ENCODE results near the gene SLC7A5. TPM values are rescaled to one million over a fixed set of nuclear protein-coding genes. Genes with fewer than 3 reads are reported as not detected.
"Not testable (repeated sequence)": the region's sequence is repeated elsewhere in the genome, so short reads cannot be mapped to it uniquely, and the experiment has no call there.

The SLC7A5 gene
- total RNA-seq, 8 experiments from 2014 or later = 15.5 to 129 (median 51.1) TPM

- Histone ChIP-seq H3K4me1 (replicated peaks in 1 of 2) (peaks cover 8 to 10% of the 10 kb centered on the region in 2 donors), H3K27ac (no peak overlapping the region), H3K4me3 (no peak overlapping the region)
- in situ Hi-C loops (cut with MboI; ENCODE audit: low pct_unique_long_range_greater_than_20kb in 2 of 9, low sequenced_read_pairs in 9 of 9, unreplicated experiment in 9 of 9) = loop anchor here in 2 of 9 experiments (25.0 kb wide), 1 partner anchor 94 kb away; no protein-coding TSS in a partner anchor
- 6 to 71% (median 57%) methylated on average over 2 to 8 of the region's 24 CpGs; no CpG with 5 or more reads in 3 of the 10 experiments for WGBS, 10 experiments
- peak in 5 of 8 experiments; percentile 26 to 32 (median 31) for ATAC-seq (replicated peaks in 6 of 8)
Measured at GRCh38 chr16:87881324-87882200, 12.3 kb upstream of the SLC7A5 start.

- H3K4me3 ChIP-seq = no peak overlapping the region
- peak in 4 of 8 experiments; percentile 27 to 41 (median 32) for ATAC-seq (replicated peaks in 6 of 8)
- H3K4me1 ChIP-seq (replicated peaks in 1 of 2) = peaks cover 8 to 10% of the 10 kb centered on the region in 2 donors
- 8 to 100% (median 80%) methylated on average over 1 to 4 of the region's 17 CpGs; no CpG with 5 or more reads in 2 of the 10 experiments for WGBS, 10 experiments
- in situ Hi-C loops (cut with MboI; ENCODE audit: low pct_unique_long_range_greater_than_20kb in 2 of 9, low sequenced_read_pairs in 9 of 9, unreplicated experiment in 9 of 9) = loop anchor here in 2 of 9 experiments (25.0 kb wide), 1 partner anchor 93 kb away; no protein-coding TSS in a partner anchor
- no peak overlapping the region for H3K27ac ChIP-seq
Measured at GRCh38 chr16:87880117-87880696, 10.9 kb upstream of the SLC7A5 start.

- in situ Hi-C loops (cut with MboI; ENCODE audit: low pct_unique_long_range_greater_than_20kb in 2 of 9, low sequenced_read_pairs in 9 of 9, unreplicated experiment in 9 of 9) = loop anchor here in 3 of 9 experiments (10.0 to 25.0 kb wide), 2 partner anchors 92 to 105 kb away; no protein-coding TSS in a partner anchor
- ATAC-seq (replicated peaks in 6 of 8); H3K27ac ChIP-seq; H3K4me3 ChIP-seq: not testable (repeated sequence)
- WGBS, 10 experiments = 40 to 100% (median 80%) methylated on average over 1 to 3 of the region's 5 CpGs; no CpG with 5 or more reads in 3 of the 10 experiments
- peaks cover 8 to 14% of the 10 kb centered on the region in 2 donors for H3K4me1 ChIP-seq (replicated peaks in 1 of 2)
Measured at GRCh38 chr16:87879411-87880013, 10.2 kb upstream of the SLC7A5 start.

- H3K27ac ChIP-seq = no peak overlapping the region
- ATAC-seq (replicated peaks in 6 of 8) = no peak
- 50 to 83% (median 67%) methylated on average over 1 to 3 of the region's 5 CpGs; no CpG with 5 or more reads in 6 of the 10 experiments for WGBS, 10 experiments
- in situ Hi-C loops (cut with MboI; ENCODE audit: low pct_unique_long_range_greater_than_20kb in 2 of 9, low sequenced_read_pairs in 9 of 9, unreplicated experiment in 9 of 9) = loop anchor here in 3 of 9 experiments (10.0 to 25.0 kb wide), 2 partner anchors 91 to 104 kb away; no protein-coding TSS in a partner anchor
- H3K4me3 ChIP-seq = no peak overlapping the region
- peaks cover 8 to 15% of the 10 kb centered on the region in 2 donors for H3K4me1 ChIP-seq (replicated peaks in 1 of 2)
Measured at GRCh38 chr16:87878704-87879103, 9.4 kb upstream of the SLC7A5 start.

DNA sequence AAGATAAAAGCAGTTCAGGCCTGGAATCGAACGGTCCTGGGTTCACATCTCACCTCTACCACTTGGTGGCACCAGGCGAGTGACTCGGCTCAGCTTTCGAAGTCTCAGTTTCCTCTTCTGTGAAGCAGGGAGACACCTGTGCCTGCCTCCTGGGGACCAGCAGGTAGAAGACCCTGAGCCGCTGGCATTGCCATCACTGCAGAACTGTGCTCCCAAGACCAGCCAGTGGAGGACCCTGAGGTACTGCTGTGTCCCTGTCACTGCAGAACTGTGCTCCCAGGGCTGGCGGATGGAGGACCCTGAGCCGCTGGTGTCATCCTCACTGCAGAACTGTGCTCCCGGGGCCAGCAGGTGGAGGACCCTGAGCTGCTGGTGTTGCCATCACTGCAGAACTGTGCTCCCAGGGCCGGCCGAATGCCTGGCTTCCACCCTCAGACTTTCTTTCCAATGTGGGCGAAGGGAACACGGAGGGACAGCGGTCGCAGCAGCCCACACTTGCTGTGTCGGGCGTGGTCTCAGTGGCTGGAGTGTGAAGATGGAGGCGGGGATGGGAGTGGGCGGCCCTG, 8.7 kb upstream of the SLC7A5 start:
- WGBS, 10 experiments = 67 to 98% (median 74%) methylated on average over 3 to 11 of the region's 19 CpGs; no CpG with 5 or more reads in 7 of the 10 experiments
- in situ Hi-C loops (cut with MboI; ENCODE audit: low pct_unique_long_range_greater_than_20kb in 2 of 9, low sequenced_read_pairs in 9 of 9, unreplicated experiment in 9 of 9) = loop anchor here in 3 of 9 experiments (10.0 to 25.0 kb wide), 2 partner anchors 91 to 103 kb away; no protein-coding TSS in a partner anchor
- Histone ChIP-seq H3K4me1 (replicated peaks in 1 of 2) (peaks cover 8 to 15% of the 10 kb centered on the region in 2 donors), H3K4me3 (no peak overlapping the region), H3K27ac (no peak overlapping the region)
- no peak for ATAC-seq (replicated peaks in 6 of 8)

DNA sequence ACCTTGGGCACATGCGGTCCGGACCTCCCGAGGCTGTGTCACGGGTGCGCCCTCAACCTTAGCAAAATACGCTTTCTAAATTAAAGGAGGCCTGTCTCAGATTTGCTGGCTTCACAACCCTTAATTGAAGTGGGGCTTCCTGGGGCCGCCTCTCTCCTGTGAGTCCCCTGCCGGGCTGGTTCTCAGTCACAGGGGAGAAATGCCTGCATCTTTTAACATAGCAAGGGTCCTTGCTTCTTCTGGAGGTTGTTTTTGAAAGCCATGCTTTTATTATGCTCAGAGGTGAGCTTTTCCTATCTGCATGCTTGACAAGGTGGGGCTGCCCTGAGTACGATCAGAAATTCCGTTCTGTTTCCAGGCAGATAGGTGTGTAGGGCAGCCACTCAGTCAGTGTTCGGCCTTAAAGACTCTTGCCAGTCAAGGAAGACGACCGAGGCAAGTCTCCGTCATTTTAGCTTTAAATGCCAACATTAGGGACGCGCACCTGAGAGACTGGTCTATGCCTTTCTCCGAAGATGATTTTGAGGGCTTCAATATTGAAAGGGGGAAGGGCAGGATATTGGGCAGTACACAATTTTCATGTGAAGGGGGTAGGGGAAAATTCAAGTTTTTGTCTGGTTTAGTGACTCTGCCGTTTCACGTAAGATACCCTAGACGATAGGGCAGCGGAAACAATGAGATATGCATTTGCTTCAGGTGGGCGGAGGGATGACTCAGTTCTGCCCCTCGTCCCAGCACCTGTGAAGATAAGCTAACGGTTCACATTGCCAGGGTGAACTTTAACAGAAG, 5.5 kb upstream of the SLC7A5 start:
- in situ Hi-C loops (cut with MboI; ENCODE audit: low pct_unique_long_range_greater_than_20kb in 2 of 9, low sequenced_read_pairs in 9 of 9, unreplicated experiment in 9 of 9) = loop anchor here in 3 of 9 experiments (10.0 to 25.0 kb wide), 2 partner anchors 88 to 100 kb away; no protein-coding TSS in a partner anchor
- Histone ChIP-seq H3K27ac (no peak overlapping the region), H3K4me1 (replicated peaks in 1 of 2) (peaks cover 19 to 30% of the 10 kb centered on the region in 2 donors), H3K4me3 (no peak overlapping the region)
- ATAC-seq (replicated peaks in 6 of 8) = no peak
- 20 to 85% (median 60%) methylated on average over 2 to 19 of the region's 24 CpGs; no CpG with 5 or more reads in 2 of the 10 experiments for WGBS, 10 experiments

DNA sequence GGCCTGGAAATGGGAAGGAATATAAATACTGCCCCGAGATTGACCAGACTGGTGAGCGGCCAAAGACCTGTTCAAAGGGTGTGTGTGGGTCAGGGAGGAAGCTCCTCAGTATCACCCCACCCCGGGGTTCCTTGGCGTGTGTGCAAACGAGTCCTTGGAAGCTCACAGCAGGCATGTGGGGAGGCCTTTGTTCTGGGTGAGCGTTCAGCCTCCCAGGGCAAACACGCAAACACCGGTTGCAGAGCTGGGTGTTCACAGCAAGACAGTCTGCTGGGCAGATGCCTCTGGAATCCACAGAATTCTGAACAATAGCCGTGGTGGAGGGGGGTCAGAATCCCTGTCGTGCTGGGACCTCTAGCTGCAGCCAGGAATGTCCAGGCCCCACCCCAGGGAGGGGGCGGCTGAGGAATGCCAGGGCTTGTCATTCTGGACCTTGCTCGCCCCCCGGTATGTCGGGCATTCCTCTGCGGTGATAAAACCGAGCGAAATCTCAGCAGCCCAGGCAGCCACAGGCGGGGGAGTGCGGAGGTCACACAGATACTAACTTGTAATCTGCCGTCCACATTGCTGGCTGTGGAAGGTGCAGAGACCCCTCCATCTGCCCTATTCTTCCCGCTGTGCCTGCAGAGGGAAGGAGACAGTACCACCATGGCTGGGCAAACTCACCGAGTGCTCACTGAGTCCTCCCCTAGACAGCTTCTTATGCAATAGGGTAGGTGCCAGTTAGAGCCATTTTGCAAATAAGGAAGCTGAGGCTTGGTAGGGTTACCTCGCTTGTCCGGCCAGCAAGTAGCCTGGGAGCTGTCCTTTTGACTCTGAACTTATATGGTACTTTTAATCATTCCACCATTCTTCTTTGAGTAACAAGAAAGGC, 1.3 kb upstream of the SLC7A5 start:
- Histone ChIP-seq H3K4me1 (replicated peaks in 1 of 2) (peaks cover 25 to 52% of the 10 kb centered on the region in 2 donors), H3K27ac (peak overlapping the region; percentile 68 to 83)
- in situ Hi-C loops (cut with MboI; ENCODE audit: low pct_unique_long_range_greater_than_20kb in 2 of 9, low sequenced_read_pairs in 9 of 9, unreplicated experiment in 9 of 9) = loop anchor here in 1 of 9 experiments (10.0 kb wide), 1 partner anchor 96 kb away; no protein-coding TSS in a partner anchor
- WGBS, 10 experiments = 70 to 100% (median 92%) methylated on average over 1 to 9 of the region's 24 CpGs; no CpG with 5 or more reads in 5 of the 10 experiments
- peak in 4 of 8 experiments; percentile 5 to 55 (median 23) for ATAC-seq (replicated peaks in 6 of 8)
- not testable (repeated sequence) for H3K4me3 ChIP-seq

DNA sequence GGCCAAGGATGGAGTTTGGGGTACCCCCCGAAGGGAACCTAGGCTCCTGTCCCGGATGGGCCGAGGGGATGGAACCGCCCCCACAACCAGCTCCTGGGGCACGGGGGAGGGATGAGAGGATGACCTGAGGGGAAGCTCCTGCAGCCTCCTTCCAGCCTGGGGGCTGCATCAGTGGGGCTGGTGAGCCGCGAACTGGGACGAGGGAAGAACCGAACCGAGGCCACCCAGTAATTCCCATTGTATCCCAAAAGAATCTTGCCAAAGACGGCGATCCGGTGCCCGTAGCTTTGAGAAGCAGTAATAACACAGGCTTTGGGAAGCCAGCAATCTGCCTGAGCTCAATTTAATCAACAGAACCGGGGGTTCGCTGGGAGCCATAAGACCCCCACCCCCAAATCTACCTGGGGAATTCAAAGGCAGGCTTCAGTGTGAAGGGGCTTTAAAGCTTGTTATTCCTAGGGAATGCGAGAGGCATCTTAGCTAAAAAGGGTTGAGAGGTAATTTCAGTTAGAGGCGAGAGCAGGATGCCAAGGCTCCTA, 641 bp upstream of the SLC7A5 start:
- Histone ChIP-seq H3K4me1 (replicated peaks in 1 of 2) (peaks cover 33 to 59% of the 10 kb centered on the region in 2 donors), H3K27ac (peak overlapping the region; percentile 68 to 83)
- ATAC-seq (replicated peaks in 6 of 8); H3K4me3 ChIP-seq: not testable (repeated sequence)
- 80% methylated on average over 1 of the region's 18 CpGs; no CpG with 5 or more reads in 9 of the 10 experiments for WGBS, 10 experiments
- in situ Hi-C loops (cut with MboI; ENCODE audit: low pct_unique_long_range_greater_than_20kb in 2 of 9, low sequenced_read_pairs in 9 of 9, unreplicated experiment in 9 of 9) = loop anchor here in 1 of 9 experiments (10.0 kb wide), 1 partner anchor 95 kb away; no protein-coding TSS in a partner anchor

DNA sequence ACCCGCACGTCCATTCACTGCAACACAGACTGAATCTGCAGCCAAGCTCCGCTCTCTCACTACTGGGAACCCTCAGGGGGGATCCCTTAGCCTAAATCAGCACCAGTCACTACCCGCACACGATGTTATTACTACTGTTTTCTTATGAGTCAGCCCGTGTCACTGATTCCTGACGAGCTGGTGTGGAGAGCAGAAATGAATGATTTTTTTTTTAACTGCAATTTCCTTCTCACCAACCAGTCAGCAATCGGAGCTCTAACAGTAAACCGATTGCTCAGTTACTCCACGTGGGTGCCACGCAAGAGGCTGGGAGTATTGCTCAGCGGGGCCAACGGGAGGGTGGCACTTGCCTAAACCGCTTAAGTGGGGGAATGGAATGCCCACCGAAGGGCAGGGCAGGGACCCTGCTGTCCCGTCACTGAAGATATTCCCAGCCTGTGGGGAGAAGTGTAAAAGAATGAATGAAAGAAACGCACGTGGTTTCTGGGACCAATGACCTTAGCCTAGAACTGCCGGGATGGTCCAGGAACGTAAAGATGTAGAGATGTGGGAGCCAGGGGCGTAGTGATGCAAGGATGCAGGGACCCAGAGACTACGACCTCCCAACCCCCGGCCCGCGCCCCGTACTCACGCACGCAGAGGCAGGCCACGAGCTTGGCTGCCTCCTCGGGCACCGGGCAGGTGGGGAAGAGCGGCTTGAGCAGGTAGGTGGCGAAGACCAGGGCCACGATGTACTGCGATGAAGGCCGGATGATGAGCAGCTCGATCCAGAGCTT, 865 bp downstream of the SLC7A5 start:
- Histone ChIP-seq H3K4me3 (peak overlapping the region; percentile 52 to 84 (median 75)), H3K4me1 (replicated peaks in 1 of 2) (peaks cover 45 to 68% of the 10 kb centered on the region in 2 donors), H3K27ac (peak overlapping the region; percentile 12 to 74)
- in situ Hi-C loops (cut with MboI; ENCODE audit: low pct_unique_long_range_greater_than_20kb in 2 of 9, low sequenced_read_pairs in 9 of 9, unreplicated experiment in 9 of 9) = not testable (repeated sequence)
- peak; percentile 3 to 54 (median 15) for ATAC-seq (replicated peaks in 6 of 8)
- 0 to 9% (median 2%) methylated on average over 1 to 13 of the region's 37 CpGs; no CpG with 5 or more reads in 2 of the 10 experiments for WGBS, 10 experiments

All from motor neuron (in vitro differentiated cells).